GM04503 (cell line): ENCODE measurements around the gene BICRA.
"Not testable (repeated sequence)": the region's sequence is repeated elsewhere in the genome, so short reads cannot be mapped to it uniquely, and the experiment has no call there.

Experiments
- DNase-seq: peaks from one replicate; pipeline ENCODE4 v3.0.0-alpha.2; 2012; ENCODE audit warnings: low read depth

The BICRA gene

DNA sequence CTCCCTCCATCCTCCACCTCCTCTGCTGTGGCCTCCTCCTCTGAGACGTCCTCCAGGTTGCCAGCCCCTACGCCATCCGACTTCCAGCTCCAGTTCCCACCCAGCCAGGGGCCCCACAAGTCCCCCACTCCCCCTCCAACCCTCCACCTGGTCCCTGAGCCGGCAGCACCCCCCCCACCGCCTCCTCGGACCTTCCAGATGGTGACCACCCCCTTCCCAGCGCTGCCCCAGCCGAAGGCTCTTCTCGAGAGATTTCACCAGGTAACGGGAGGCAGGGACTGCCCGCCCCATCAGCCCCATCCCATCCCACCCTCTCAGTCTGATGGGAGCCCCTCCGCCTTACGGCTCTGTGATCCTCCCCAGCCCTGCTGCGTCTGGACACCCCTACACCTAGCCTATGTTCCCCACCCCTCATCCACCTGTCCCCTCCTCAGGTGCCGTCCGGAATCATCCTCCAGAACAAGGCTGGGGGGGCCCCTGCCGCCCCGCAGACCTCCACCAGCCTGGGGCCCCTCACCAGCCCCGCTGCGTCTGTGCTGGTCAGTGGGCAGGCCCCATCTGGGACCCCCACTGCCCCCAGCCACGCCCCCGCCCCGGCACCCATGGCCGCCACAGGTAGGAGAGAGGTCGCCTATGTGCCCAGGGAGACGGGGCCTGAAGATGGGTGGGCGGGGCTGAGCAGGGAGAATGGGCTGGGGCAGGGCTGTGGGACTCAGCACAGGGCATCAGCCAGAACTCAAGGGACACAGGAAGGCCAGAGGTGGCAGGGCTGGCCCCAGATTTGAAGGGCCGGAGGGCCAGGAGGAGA is 85.7 kb downstream of the BICRA start:
- no peak for DNase-seq

DNA sequence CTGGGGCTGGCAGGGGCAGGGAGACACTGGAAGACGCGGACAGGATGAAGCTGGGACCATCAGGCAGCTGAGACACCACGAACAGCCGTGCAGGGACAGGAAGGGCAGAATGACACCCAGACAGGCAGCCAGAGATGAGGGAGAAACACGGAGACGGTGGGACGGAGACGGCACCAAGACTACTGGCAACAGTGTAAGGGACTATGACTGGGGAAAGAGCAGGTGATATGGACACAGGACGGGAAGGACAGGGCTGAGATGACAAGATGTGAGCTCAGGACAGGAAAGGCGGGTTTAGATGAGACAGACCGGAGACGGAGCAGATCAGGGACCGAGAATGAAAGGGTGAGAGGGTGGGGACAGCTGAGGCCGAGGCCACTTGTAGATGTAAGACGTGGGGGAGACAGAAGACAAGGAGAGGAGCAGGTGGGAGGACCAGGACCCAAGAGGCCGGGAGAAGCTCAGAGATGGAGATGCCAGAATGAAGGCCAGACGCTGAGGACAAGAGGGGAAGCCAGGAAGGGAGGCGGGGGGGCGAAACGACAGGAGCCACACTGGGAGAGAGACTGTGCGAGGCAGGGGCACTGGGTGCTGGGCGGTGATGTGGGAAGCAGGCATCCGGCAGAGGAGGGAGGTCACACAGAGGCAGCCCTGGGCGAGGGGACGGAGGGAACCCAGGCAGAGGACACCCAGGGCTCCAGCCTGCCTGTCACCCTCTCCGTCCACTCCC is 86.8 kb downstream of the BICRA start:
- no peak for DNase-seq

DNA sequence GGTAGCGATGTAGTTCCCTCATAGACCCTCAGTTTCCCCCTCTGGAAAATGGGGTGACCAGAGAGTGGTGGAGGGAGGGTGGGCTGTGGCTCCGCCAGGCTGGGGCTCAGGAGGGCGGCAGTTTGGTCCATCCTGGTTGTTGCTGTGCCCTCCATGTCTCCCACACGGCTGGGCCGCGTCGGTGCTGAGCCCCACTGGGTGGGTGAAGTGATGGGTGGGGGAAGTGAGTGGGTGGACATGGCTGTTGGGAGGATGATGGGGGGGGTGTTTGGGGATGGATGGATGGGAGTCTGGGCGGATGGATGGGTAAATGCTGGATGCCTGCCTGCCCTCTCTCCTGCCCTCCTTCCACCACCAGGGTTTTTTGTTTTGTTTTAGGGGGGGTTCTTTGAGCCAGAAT is 87.7 kb downstream of the BICRA start:
- DNase-seq: no peak

DNA sequence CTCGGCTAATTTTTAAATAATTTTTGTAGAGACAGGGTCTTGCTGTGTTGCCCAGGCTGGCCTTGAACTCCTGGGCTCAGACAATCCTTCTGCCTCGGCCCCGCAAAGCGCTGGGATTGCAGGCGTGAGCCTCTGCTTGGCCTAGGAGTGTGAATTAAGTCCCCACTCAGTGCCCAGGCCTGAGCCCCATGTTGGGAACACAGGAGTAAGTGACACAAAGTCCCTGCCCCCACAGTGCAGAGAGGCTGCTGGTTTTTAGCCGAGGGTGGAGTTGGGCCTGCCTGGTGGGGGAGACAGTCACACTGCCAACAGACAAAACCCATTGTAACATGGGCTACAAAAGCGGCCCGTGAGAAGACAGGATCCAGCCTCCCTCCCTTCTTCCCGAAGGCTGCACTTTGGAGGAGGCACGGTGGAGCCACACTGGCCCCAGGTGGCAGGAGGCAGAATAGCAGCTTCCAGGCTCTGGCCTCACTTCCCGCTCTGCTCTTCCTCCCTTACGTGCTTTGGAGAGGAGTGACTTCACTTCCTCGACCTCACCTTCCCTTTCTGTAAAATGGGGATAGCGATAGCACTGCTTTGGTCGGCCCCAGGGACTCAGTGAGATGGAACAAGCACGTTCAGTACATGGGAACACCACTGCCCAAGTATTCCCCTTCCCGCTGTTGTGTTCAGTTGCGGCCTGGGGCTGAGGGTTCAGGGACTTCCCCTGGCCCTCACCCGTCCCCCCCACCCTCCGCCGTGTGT is 89.1 kb downstream of the BICRA start:
- no peak for DNase-seq

DNA sequence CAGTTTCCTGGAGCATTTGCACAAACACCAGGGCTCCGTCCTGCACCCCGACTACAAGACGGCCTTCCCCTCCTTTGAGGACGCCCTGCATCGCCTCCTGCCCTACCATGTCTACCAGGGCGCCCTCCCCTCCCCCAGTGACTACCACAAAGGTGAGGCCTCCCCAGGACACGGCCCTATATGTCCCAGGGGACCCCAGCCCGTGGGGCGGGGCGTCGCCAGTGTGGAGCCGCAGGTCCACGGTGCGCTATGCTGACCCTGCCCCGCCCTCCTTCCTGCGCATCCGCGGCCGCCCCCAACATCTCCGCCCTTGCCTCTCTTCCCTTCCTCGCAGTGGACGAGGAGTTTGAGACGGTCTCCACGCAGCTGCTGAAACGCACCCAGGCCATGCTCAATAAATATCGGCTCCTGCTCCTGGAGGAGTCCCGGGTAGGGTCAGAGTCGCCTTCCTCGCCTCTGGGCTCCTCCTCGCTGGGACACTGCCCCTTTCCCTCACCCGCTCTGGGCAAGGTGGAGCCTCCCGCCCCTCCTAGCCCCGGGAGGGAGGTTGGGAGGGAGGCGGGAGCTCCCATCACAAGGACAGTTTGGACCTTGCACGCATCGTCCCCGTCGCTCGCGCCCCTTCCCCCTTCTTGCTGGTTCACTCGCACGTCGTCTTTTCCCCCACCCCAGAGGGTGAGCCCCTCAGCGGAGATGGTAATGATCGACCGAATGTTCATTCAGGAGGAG is 89.9 kb downstream of the BICRA start:
- no peak for DNase-seq

DNA sequence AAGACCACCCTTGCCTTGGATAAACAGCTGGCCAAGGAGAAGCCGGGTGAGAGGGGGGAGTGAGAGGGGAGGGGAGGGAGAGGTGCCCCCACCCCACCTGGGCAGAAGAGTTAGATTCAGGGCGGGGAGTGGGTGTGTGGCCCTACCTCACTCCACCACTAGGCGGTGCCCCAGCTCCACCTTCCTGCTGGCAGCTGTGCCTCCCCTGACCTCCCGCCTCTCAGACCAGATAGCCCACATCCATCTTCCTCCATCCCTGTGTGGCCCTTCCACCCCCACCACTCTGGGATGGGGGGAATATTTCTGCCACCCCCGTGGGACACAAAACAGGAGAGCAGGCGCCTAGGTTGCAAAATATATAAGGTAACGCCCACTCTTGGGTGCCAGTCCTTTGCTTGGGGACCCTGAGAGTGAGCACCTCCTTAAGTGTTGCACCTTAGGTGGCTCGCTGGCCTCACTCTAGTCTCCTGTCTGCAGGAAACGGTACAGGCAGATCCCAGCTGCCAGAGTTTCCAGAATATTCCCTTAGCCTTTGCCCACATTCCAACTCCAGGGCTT is 90.5 kb downstream of the BICRA start:
- DNase-seq: no peak

DNA sequence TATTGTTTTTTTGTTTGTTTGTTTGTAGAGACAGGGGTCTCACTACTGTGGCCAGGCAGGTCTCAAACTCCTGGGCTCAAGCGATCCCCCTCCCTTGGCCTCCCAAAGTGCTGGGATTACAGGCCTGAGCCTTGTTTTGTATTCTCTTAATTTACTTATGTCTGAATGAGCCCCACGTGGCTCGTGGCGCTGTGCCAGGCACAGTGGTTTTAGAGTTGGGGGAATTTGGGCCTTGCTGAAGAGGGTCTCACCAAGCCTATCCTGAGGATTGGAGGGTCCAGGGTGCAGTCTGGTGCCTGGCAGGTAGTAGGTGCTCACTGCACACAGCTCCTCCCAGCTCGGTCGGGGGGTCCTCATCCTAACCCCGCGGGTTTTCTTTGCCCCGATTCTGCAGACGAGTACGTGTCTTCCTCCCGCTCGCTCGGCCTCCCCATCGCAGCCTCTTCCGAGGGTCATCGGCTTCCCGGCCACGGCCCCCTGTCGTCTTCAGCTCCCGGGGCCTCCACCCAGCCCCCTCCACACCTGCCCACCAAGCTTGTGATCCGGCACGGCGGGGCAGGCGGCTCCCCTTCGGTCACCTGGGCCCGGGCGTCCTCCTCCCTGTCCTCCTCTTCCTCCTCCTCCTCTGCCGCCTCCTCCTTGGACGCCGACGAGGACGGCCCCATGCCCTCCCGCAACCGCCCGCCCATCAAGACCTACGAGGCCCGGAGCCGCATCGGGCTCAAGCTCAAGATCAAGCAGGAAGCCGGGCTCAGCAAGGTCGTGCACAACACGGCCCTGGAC is 92.2 kb downstream of the BICRA start:
- DNase-seq: no peak

DNA sequence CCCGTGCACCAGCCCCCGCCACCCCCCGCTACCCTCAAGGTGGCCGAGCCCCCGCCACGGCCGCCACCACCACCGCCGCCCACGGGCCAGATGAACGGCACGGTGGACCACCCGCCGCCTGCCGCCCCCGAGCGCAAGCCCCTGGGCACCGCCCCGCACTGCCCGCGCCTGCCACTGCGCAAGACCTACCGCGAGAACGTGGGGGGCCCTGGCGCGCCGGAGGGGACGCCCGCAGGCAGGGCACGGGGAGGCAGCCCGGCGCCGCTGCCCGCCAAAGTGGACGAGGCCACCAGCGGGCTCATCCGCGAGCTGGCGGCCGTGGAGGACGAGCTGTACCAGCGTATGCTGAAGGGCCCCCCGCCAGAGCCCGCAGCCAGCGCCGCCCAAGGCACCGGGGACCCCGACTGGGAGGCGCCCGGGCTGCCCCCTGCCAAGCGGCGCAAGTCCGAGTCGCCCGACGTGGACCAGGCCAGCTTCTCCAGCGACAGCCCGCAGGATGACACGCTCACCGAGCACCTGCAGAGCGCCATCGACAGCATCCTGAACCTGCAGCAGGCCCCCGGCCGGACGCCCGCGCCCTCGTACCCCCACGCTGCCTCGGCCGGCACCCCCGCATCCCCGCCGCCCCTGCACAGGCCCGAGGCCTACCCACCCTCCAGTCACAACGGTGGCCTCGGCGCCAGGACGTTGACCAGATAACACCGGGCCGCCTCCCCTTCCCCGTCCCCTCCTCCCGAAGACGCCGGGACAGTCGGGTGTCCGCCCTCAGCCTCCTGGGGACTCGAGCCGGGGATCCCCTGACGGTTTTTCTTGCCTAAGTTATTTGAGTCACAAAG is 93.0 kb downstream of the BICRA start:
- DNase-seq: no peak

DNA sequence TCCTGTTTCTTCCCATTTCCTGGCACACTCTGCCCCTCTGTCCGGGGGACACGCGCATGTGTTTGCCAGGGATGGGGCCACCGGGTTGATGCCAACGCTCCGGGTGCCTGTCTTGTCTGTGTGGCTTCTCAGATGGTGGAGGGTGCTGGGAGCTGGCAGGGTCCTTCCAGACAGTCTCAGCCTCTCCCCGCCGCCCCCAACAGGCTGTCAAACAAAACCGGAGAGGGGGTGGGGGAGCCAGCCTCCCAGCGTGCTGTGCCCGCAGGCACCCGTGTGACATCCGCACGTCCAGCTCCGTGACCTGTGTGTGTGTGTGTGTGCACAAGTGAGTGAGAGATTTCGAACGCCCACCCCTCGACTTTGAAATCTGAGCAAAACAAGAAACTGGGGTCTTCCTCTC is 93.7 kb downstream of the BICRA start:
- no peak for DNase-seq

DNA sequence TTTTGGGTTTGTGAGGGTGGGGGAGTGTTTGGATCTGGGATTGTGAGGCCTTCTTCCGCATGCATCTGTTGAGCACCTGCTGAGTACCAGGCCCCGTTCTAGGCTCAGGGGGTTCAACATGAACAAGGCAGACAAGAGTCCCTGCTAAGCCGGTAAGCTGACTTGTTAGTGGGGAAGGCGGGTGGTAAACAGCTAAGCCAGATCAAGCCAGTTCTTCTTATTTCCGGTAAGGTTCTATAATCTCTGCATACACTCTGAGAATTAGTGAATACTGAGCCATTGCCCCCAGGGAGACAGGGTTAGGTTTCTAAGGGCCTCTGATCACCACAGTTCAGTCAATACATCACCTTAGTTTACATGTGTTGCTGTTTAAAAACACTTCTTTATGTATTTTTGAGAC is 94.4 kb downstream of the BICRA start:
- DNase-seq: no peak

DNA sequence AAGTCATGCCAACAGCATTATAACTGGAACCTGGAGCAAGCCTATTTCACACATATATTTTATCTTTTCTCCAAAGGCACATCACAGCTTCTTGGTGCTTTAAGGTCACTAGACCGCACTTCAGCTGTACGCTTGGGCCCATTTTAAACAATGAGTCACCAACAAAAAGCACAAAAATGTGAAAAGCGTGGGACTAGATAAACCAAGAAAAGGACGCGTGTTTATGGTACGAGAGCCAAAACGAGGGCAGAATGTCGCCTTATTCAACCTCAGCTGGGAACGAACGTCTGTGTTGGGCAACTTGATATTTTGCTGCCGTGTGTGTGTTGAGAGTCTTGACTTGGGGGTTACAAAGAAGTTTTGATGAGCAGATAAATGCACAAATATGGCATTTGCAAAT is 95.1 kb downstream of the BICRA start:
- no peak for DNase-seq

DNA sequence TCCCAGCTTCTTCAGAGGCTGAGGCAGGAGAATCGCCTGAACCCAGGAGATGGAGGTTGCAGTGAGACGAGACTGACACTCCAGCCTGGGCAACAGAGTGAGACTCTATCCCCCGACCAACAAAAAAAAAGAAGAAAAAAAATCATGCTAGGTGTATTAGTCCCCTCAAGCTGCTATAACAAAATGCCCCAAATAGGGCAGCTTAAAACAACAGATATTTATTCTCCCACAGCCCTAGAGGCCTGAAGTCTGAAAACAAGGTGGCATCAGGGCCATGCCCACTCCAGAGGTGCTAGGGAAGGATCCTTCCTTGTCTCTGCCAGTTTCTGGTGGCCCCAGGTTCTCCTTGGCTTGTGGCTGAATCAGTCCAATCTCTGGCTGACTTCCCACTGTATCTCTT is 95.7 kb downstream of the BICRA start:
- DNase-seq: no peak

DNA sequence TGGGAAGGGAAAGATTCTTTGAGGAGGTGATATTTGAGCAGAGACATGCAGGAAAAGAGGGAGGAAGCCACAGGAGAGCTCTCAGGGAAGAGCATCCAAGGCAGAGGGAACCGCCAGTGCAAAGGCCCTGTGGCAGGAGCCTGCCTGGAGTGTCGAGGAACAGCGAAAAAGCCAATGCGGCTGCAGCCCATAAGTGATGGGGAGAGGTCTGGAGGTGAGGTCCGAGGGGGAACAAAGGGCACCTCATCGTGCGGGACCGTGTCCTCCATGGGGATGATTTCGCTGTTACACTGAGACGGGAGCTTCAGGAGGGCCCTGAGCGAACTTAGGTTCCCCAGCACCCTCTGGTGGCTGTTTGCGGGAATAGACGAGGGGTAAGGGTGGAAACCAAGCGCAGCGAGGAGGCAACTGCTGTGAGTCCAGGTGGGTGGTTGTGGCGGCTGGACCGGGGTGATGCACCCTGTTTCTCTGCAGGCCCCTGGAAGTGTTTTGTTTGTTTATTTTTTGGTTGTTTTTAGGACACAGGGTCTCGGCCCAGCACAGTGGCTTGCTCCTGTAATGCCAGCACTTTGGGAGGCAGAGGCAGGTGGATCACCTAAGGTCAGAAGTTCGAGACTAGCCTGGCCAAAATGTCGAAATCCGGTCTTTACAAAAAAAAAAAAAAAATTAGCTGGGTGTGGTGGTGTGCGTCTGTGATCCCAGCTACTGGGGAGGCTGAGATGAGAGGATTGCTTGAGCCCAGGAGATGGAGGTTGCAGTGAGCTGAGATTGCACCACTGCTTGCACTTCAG is 98.4 kb downstream of the BICRA start:
- DNase-seq: no peak

DNA sequence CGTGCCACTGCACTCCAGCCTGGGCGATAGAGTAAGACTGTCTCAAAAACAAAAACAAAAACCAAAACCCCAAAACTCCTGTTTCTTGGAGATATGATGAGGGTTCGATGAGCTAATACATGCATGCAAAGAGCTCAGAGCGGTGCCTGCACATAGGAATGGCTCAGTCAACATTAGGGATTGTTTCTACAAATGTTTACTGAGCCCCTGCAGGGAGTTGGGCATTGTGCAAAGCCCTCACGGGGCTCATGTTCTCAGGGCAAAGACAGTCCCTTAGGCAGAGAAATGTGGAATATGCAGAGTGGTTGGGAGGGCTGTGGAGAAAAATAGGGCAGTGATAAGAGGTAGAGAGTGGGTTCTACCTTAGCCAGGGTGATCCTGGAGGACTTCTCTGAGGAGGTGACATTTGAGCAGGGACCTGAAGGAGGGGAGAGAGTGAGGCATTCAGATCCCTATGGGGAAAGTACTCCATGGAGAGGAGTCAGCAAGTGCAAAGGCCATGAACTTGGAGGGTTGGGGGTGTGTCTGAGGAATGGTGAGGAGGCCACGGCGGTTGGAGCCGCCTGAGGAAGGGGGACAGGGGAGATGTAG is 102.8 kb downstream of the BICRA start:
- DNase-seq: no peak

DNA sequence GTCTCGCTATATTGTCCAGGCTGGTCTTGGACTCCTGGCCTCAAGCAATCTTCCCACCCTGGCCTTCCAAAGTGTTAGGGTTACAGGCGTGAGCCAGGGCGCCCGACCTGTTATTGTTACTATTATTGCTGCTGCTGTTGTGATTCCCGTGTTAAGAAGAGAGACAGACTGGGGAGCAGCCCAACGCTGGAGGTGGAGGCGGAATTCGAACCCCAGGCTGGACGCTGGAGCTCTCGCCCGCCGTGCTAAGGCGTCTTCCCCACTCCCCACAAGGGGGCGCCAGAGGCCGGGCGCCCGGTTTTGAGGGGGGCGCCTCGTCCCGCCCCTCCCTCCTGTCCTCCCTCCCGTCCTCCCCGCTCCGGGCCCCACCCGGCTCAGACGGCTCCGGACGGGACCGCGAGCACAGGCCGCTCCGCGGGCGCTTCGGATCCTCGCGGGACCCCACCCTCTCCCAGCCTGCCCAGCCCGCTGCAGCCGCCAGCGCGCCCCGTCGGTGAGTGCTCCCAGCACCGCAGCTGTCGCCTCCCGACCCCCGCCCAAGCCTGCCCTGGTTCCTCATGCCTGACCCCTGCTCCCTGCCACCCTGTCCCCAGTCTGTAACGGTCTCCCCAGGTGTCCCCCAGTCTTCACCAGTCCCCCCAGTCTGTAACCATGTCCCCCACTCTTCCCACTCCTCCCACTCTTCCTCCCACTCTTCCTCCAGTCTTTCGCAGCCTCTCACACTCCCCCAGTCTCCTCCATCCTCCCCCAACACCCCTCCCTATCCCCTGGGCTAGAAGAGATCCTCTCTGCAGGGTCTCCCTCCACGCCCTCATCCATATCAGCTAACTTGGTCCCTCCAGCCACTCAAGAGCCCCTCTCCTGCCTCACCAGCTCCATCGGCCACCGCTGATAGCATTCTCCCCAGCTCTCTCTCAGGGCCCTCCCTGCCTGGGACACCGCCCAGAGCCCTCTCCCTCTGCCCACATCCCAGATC is 104.4 kb downstream of the BICRA start, which contains the start of gene EHD2:
Gene EHD2 (plus strand): TSS at position 377 of the 976 bp plus-strand sequence. CDS start 3,191 bp downstream, outside the sequence.
- DNase-seq: no peak

DNA sequence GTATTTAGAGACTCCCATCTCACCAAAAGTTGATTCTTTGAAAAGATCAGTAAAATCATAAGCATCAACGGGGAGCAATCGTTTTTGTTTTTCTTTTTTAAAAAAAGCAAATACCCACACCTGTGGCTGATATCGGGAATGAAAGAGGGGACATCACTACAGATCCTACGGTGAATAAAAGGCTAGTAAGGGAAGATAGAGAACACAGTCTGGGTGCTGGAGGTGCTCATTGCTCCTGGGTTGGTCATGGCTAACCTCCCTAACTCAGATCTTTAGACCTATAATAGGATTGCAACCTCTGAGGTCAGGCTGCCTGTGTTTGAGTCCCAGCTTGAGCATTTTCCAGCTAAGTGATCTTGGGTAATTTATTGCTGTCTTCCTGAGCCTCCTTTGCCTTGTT is 105.4 kb downstream of the BICRA start:
- DNase-seq: no peak

DNA sequence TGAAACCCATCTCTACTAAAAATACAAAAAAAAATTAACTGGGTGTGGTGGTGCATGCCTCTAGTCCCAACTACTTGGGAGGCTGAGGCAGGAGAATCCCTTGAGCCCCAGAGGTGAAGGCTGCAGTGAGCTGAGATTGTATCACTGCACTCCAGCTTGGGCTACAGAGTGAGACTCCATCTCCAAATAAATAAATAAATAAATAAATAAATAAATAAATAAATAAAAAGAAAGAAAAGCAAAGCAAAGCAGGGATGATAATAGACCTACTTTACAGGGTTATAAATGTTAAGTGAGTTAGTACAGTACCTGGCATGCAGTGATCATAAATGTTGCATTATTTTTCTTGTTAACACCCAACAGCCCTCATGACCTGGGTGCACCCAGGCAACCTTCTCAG is 105.9 kb downstream of the BICRA start:
- not testable (repeated sequence) for DNase-seq
